LNCAP (cell line): ENCODE results near the gene ARHGAP1.
A peak's percentile ranks its signal among the peaks of the same experiment; 100 is the strongest.

Source experiments
- TF ChIP-seq, protein P1 (sequence below): fragments of 450-650 bp; IDR thresholded peaks from 2 replicates; pipeline ENCODE4 v1.5.1; 2017; ENCODE audit warnings: mild to moderate bottlenecking

Gene ARHGAP1

GRCh38 chr11:46673713-46674462 lies 26.5 kb downstream of the ARHGAP1 start:
- TF ChIP-seq, protein P1, sequence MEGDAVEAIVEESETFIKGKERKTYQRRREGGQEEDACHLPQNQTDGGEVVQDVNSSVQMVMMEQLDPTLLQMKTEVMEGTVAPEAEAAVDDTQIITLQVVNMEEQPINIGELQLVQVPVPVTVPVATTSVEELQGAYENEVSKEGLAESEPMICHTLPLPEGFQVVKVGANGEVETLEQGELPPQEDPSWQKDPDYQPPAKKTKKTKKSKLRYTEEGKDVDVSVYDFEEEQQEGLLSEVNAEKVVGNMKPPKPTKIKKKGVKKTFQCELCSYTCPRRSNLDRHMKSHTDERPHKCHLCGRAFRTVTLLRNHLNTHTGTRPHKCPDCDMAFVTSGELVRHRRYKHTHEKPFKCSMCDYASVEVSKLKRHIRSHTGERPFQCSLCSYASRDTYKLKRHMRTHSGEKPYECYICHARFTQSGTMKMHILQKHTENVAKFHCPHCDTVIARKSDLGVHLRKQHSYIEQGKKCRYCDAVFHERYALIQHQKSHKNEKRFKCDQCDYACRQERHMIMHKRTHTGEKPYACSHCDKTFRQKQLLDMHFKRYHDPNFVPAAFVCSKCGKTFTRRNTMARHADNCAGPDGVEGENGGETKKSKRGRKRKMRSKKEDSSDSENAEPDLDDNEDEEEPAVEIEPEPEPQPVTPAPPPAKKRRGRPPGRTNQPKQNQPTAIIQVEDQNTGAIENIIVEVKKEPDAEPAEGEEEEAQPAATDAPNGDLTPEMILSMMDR: no peak

DNA sequence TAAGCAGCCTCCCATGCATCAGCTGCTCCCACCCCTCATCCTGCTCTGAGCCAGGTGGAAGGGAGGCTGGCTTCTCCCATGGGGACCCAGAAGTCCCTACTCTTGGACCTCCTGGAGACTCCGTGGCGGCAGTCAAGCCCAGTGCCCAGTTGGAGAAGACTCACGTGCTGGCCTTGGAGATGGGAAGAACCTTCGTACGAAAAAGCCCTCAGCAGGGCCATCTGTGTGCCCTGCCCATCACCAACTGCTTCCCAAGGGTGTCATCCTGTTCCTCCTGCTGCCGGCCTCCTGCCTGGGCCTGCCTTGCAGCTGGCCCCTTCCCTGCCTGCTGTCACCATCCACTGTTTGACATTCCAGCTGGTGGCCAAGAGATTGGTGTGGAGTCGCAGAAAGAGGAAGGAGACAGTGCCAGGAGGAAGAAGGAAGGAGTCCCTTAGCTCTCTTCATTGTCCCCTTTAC lies 28.0 kb downstream of the ARHGAP1 start:
- TF ChIP-seq, protein P1: no peak

DNA sequence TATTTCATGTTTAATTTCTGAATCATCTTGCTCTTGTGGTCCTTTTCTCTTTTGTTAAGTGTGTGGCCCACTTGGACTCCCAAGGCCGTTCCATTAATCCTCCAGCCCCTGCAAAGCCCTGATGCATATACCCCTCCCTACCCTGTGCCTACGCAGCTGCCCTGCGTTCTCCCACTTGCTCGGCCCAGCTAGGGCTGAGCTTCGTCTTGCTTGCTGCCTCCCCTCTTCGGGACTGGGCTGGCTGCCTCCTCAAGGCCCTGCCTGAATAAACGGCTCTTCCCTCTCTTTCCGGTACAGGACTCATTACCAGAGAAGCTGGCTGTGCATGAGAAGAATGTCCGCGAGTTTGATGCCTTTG lies 28.5 kb downstream of the ARHGAP1 start:
- TF ChIP-seq, protein P1: no peak

DNA sequence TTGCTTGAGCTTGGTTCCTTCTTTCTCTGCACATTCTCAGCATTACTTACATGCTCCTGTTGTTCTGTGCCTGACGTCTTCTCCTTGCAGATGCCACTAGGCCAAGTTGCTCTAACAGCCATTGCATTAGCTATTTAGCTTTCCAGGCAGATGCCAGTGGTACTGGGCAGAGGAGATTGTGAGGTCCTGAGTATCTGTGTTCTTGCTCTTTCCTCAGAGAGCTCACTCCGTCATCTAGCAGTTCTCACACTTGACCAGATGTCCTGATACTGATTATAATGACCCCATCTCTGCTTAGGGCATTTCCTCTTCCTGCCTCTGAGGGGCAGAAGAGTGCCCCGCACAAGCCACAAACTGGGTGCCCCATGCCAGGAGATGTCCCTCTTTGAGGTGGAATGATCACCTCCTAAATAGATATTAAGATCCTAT lies 30.7 kb downstream of the ARHGAP1 start:
- TF ChIP-seq, protein P1: peak; percentile 42

- TF ChIP-seq, protein P1: no peak
Measured at GRCh38 chr11:46668480-46669085, 31.8 kb downstream of the ARHGAP1 start.

- TF ChIP-seq, protein P1: no peak
Measured at GRCh38 chr11:46667043-46667481, 33.4 kb downstream of the ARHGAP1 start.

DNA sequence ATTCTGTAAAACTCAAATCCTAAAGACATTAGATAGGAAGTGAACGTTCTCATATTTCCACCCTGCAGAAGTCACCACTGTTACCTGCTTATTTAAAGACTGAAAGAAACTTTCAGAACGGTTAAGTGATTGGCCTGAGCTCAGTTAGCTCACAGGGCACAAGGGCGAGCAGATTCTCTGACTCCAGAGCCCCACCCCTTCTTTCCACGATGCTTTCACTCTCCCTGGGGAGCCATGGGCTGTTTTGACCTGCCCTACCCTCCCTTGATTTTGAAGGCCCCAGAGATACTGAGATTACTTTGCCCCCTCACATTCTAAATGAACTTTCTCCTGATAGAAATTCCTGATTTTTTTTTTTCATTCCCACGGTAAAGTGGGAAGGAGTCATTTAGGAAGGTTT lies 33.9 kb downstream of the ARHGAP1 start:
- TF ChIP-seq, protein P1: no peak
